Stimulated activated CD4-positive, alpha-beta T cell treated with anti-CD3 and anti-CD28 coated beads, Interleukin-1b, Interleukin-23, amount 100 ng/mL, for 48 hours (primary cell): ENCODE data around the gene PTPN12.
"Not testable (repeated sequence)": the region's sequence is repeated elsewhere in the genome, so short reads cannot be mapped to it uniquely, and the experiment has no call there.

Experiments
- DNase-seq: peaks from one replicate; pipeline ENCODE4 v3.0.0-alpha.2; 2020

The PTPN12 gene

GRCh38 chr7:77537136-77537777 lies at the start of gene PTPN12:
TSS of gene PTPN12 (plus strand) at chr7:77537295. CDS start at chr7:77537547, 252 bp downstream.
- peak; percentile 22 for DNase-seq

- DNase-seq, result no peak
Observed at GRCh38 chr7:77488986-77489385, 48.1 kb upstream of the PTPN12 start.

GRCh38 chr7:77497079-77497478 lies 40.0 kb upstream of the PTPN12 start:
- DNase-seq, result no peak

GRCh38 chr7:77498659-77499379 lies 38.3 kb upstream of the PTPN12 start:
- no peak for DNase-seq

GRCh38 chr7:77501192-77501515 lies 35.9 kb upstream of the PTPN12 start:
- DNase-seq, result no peak

GRCh38 chr7:77504951-77505350 lies 32.1 kb upstream of the PTPN12 start:
- no peak for DNase-seq

- no peak for DNase-seq
Observed at GRCh38 chr7:77506899-77507298, 30.2 kb upstream of the PTPN12 start.

- DNase-seq, result not testable (repeated sequence)
Observed at GRCh38 chr7:77513002-77513670, 24.0 kb upstream of the PTPN12 start.

GRCh38 chr7:77516085-77516484 lies 21.0 kb upstream of the PTPN12 start:
- no peak for DNase-seq

- no peak for DNase-seq
Observed at GRCh38 chr7:77520261-77520660, 16.8 kb upstream of the PTPN12 start.

- DNase-seq, result not testable (repeated sequence)
Observed at GRCh38 chr7:77521537-77521936, 15.6 kb upstream of the PTPN12 start.

- no peak for DNase-seq
Observed at GRCh38 chr7:77524731-77525130, 12.4 kb upstream of the PTPN12 start.

- no peak for DNase-seq
Observed at GRCh38 chr7:77525231-77525630, 11.9 kb upstream of the PTPN12 start.

- no peak for DNase-seq
Observed at GRCh38 chr7:77528368-77528767, 8.7 kb upstream of the PTPN12 start.

GRCh38 chr7:77529279-77529678 lies 7.8 kb upstream of the PTPN12 start:
- no peak for DNase-seq

- no peak for DNase-seq
Observed at GRCh38 chr7:77531038-77531437, 6.1 kb upstream of the PTPN12 start.

GRCh38 chr7:77532247-77532646 lies 4.8 kb upstream of the PTPN12 start:
- DNase-seq, result no peak

GRCh38 chr7:77532732-77533131 lies 4.4 kb upstream of the PTPN12 start:
- DNase-seq, result not testable (repeated sequence)

GRCh38 chr7:77534046-77534445 lies 3.0 kb upstream of the PTPN12 start:
- DNase-seq, result not testable (repeated sequence)

GRCh38 chr7:77536017-77536412 lies 1.1 kb upstream of the PTPN12 start:
- no peak for DNase-seq

- DNase-seq, result peak; percentile 96
Observed at GRCh38 chr7:77536413-77537135, 521 bp upstream of the PTPN12 start.

GRCh38 chr7:77537778-77538280 lies 734 bp downstream of the PTPN12 start:
- peak; percentile 24 for DNase-seq
